GM23248 (cell line): ENCODE measurements around the gene CD8B2. TPM values are rescaled to one million over a fixed set of nuclear protein-coding genes. Genes with fewer than 3 reads are reported as not detected.
"Not testable (repeated sequence)": the region's sequence is repeated elsewhere in the genome, so short reads cannot be mapped to it uniquely, and the experiment has no call there.

ENCODE experiments used
- DNase-seq: peaks from one replicate; pipeline ENCODE4 v3.0.0-alpha.2; 2015
- H2AFZ ChIP-seq: fragments of 200-600 bp; sonication (generic); 2 replicates; pipeline ENCODE4 v1.6.1; 2016; ENCODE audit warnings: antibody characterized with exemption
- H3F3A ChIP-seq: fragments of 200-600 bp; sonication (generic); 2 replicates; pipeline ENCODE4 v1.6.1; 2016; ENCODE audit warnings: mild to moderate bottlenecking, antibody characterized with exemption, mixed run types; ENCODE audit not compliant: insufficient read depth
- H3K27ac ChIP-seq: fragments of 200-600 bp; sonication (generic); 2 replicates; pipeline ENCODE4 v1.5.1; 2016; ENCODE audit warnings: mild to moderate bottlenecking
- H3K27me3 ChIP-seq: fragments of 200-600 bp; sonication (generic); replicated peaks from 2 replicates; pipeline ENCODE4 v1.6.1; 2016; ENCODE audit warnings: mild to moderate bottlenecking; ENCODE audit not compliant: insufficient read depth
- H3K36me3 ChIP-seq: fragments of 200-600 bp; sonication (generic); 2 replicates; pipeline ENCODE4 v1.6.1; 2016; ENCODE audit warnings: low read depth, mild to moderate bottlenecking
- H3K4me1 ChIP-seq: fragments of 200-600 bp; sonication (generic); 2 replicates; pipeline ENCODE4 v1.6.1; 2016; ENCODE audit warnings: mild to moderate bottlenecking; ENCODE audit not compliant: insufficient read depth
- H3K4me2 ChIP-seq: fragments of 200-600 bp; sonication (generic); one replicate; pipeline ENCODE4 v1.6.1; 2016; ENCODE audit warnings: mild to moderate bottlenecking; ENCODE audit not compliant: unreplicated experiment
- H3K4me3 ChIP-seq: fragments of 200-600 bp; sonication (generic); 2 replicates; pipeline ENCODE4 v1.5.1; 2016; ENCODE audit warnings: mild to moderate bottlenecking
- H3K79me2 ChIP-seq: fragments of 200-600 bp; sonication (generic); 2 replicates; pipeline ENCODE4 v1.6.1; 2016; ENCODE audit warnings: mild to moderate bottlenecking; ENCODE audit not compliant: insufficient read depth
- H3K9ac ChIP-seq: fragments of 200-600 bp; sonication (generic); 2 replicates; pipeline ENCODE4 v1.6.1; 2016; ENCODE audit warnings: mild to moderate bottlenecking
- H3K9me2 ChIP-seq: fragments of 200-600 bp; sonication (generic); 2 replicates; pipeline ENCODE4 v1.6.1; 2016; ENCODE audit warnings: mixed run types, mild to moderate bottlenecking, moderate library complexity; ENCODE audit not compliant: insufficient read depth
- H3K9me3 ChIP-seq: fragments of 200-600 bp; sonication (generic); one replicate; pipeline ENCODE4 v1.6.1; 2017; ENCODE audit warnings: low read depth
- H4K20me1 ChIP-seq: fragments of 200-600 bp; sonication (generic); 2 replicates; pipeline ENCODE4 v1.6.0; 2016; ENCODE audit not compliant: insufficient read depth
- EZH2 ChIP-seq: fragments of 200-600 bp; sonication (generic); IDR thresholded peaks from 2 replicates; pipeline ENCODE4 v1.6.1; 2018; ENCODE audit warnings: antibody characterized with exemption, mild to moderate bottlenecking; ENCODE audit not compliant: insufficient read depth, poor library complexity, severe bottlenecking
- EZH2phosphoT487 ChIP-seq: fragments of 200-600 bp; sonication (generic); IDR thresholded peaks from 2 replicates; pipeline ENCODE4 v1.6.1; 2018; ENCODE audit warnings: antibody characterized with exemption, moderate library complexity, mild to moderate bottlenecking, low read depth; ENCODE audit not compliant: insufficient read depth
- WGBS, 2 experiments: methylation state at CpG; one replicate each; pipeline ENCODE4 v1.1.6; 2015 to 2017; ENCODE audit warnings: low lambda C conversion rate in 2 of 2, low coverage in 1 of 2; ENCODE audit errors: missing lambda C conversion rate in 2 of 2; 5-methylcytosine and 5-hydroxymethylcytosine counted together
- in situ Hi-C: fragments of 300-500 bp; cut with MboI; formaldehyde crosslinking; loops from 2 replicates; pipeline ENCODE4 v1.15.0; 2020
- polyA plus RNA-seq: library from polyadenylated mRNA; unstranded; fragments of >200 nt; fragmentation: Nextera tagmentation; extraction: Ambion mirVana; gene quantifications from 2 replicates; pipeline ENCODE4 v1.2.1, GENCODE V29; 2016
- total RNA-seq: library from RNA; depleted of rRNA; stranded (reverse); fragments of >200 nt; shearing (Covaris generic); gene quantifications from 2 replicates; pipeline ENCODE4 v1.2.3, GENCODE V29; 2014; rRNA removed

CD8B2 gene
- total and polyA plus RNA-seq, 2 experiments from 2014 or later, result not detected

- Histone ChIP-seq H3K9ac (no peak overlapping the region), H3K4me1 (no peaks in the 10 kb centered on the region), H3F3A (no peaks in the 10 kb centered on the region), H3K27ac (no peak overlapping the region), H3K27me3 (peaks cover 4% of the 10 kb centered on the region), H3K36me3 (no peaks in the 10 kb centered on the region), H4K20me1 (no peaks in the 10 kb centered on the region), H2AFZ (no peak overlapping the region), H3K4me2 (no peak overlapping the region), H3K79me2 (no peaks in the 10 kb centered on the region), H3K4me3 (no peak overlapping the region), H3K9me2 (no peaks in the 10 kb centered on the region), H3K9me3 (no peaks in the 10 kb centered on the region)
- no peak for DNase-seq
- TF ChIP-seq EZH2phosphoT487 (no peak), EZH2 (no peak)
- in situ Hi-C loops, result no loop called here
- WGBS, 2 experiments, result 45 to 46% methylated on average over 2 of the region's 2 CpGs
These were observed 78.4 kb downstream of the CD8B2 start for GRCh38 chr2:106565599-106565998.

- H3K9me3 ChIP-seq, result no peaks in the 10 kb centered on the region
- no peaks in the 10 kb centered on the region for H3K4me1 ChIP-seq
- H2AFZ ChIP-seq, result no peak overlapping the region
- H4K20me1 ChIP-seq, result no peaks in the 10 kb centered on the region
- TF ChIP-seq EZH2phosphoT487 (no peak), EZH2 (no peak)
- H3F3A ChIP-seq, result no peaks in the 10 kb centered on the region
- no peak overlapping the region for H3K9ac ChIP-seq
- in situ Hi-C loops, result no loop called here
- peaks cover 4% of the 10 kb centered on the region for H3K27me3 ChIP-seq
- 0 to 1% methylated on average over 6 of the region's 6 CpGs for WGBS, 2 experiments
- peak; percentile 68 for DNase-seq
- no peaks in the 10 kb centered on the region for H3K9me2 ChIP-seq
- no peak overlapping the region for H3K27ac ChIP-seq
- no peak overlapping the region for H3K4me2 ChIP-seq
- no peak overlapping the region for H3K4me3 ChIP-seq
- H3K36me3 ChIP-seq, result no peaks in the 10 kb centered on the region
- no peaks in the 10 kb centered on the region for H3K79me2 ChIP-seq
These were observed 78.9 kb downstream of the CD8B2 start for GRCh38 chr2:106566050-106566449.

- H3K36me3 ChIP-seq, in situ Hi-C loops, H3F3A ChIP-seq, H3K9ac ChIP-seq, H3K79me2 ChIP-seq, H3K4me1 ChIP-seq, H3K4me2 ChIP-seq, H4K20me1 ChIP-seq, DNase-seq, H3K9me3 ChIP-seq, H3K27ac ChIP-seq, H2AFZ ChIP-seq, H3K9me2 ChIP-seq, H3K4me3 ChIP-seq, H3K27me3 ChIP-seq: not testable (repeated sequence)
These were observed 79.3 kb downstream of the CD8B2 start for GRCh38 chr2:106566484-106566883.

- H3K4me3 ChIP-seq, result no peak overlapping the region
- no peak overlapping the region for H3K4me2 ChIP-seq
- no peak for DNase-seq
- no peaks in the 10 kb centered on the region for H3K79me2 ChIP-seq
- 53 to 58% methylated on average over 3 of the region's 3 CpGs for WGBS, 2 experiments
- H3F3A ChIP-seq, result no peaks in the 10 kb centered on the region
- no peaks in the 10 kb centered on the region for H3K4me1 ChIP-seq
- H3K9me2 ChIP-seq, result no peaks in the 10 kb centered on the region
- in situ Hi-C loops, result no loop called here
- H2AFZ ChIP-seq, result no peak overlapping the region
- no peaks in the 10 kb centered on the region for H3K36me3 ChIP-seq
- no peak for TF ChIP-seq EZH2phosphoT487
- no peak for TF ChIP-seq EZH2
- no peaks in the 10 kb centered on the region for H3K9me3 ChIP-seq
- no peaks in the 10 kb centered on the region; the same call in 1 of the 2 replicates for H3K27me3 ChIP-seq
- no peak overlapping the region for H3K27ac ChIP-seq
- no peak overlapping the region for H3K9ac ChIP-seq
- H4K20me1 ChIP-seq, result no peaks in the 10 kb centered on the region
These were observed 83.2 kb downstream of the CD8B2 start for GRCh38 chr2:106570316-106570715.

Other genes starting within 250 kb of the CD8B2 start
- gene RGPD3, start 19.0 kb upstream of the CD8B2 start, total RNA-seq, result 0.13 and 0.43 TPM in 2 replicates
- gene RGPD3, start 19.0 kb upstream of the CD8B2 start, polyA plus RNA-seq, result 0.06 and 0.08 TPM in 2 replicates